ENCODE data around the gene CLN6.
"Not testable (repeated sequence)": the region's sequence is repeated elsewhere in the genome, so short reads cannot be mapped to it uniquely, and the experiment has no call there.

Gene CLN6

GRCh38 chr15:68256675-68257450, 27.3 kb upstream of the CLN6 start:
- DNase-seq (ENCODE audit: low read depth): peak; percentile 53

DNA sequence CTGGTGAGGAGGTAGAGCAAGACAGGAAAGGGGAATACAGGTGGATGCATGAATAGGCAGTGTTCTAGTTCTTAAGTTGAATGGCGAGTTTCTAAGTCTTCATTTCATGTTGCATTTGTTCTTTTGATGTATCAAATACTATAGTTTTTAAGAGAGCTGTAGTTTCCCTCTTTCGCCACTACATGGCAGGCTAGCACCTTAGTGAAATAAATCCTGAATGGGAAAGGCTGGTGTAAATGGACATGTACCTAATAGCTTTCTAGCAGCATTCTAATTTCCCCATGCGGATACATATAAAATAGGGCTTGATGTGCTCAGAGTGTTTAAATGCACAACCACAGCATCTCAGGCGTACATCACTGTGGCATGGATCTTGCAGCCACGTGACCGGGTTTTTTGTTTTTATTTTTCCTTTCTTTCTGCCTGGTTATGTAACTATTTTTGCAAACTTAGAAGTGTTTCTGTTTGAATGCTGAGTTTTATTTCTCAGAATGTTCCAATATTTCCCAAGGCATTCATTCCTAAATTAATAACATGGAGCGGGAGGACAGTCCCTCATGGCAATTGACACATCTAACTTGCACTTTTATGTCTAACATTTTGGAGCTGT, 23.5 kb upstream of the CLN6 start:
- DNase-seq (ENCODE audit: low read depth): no peak

DNA sequence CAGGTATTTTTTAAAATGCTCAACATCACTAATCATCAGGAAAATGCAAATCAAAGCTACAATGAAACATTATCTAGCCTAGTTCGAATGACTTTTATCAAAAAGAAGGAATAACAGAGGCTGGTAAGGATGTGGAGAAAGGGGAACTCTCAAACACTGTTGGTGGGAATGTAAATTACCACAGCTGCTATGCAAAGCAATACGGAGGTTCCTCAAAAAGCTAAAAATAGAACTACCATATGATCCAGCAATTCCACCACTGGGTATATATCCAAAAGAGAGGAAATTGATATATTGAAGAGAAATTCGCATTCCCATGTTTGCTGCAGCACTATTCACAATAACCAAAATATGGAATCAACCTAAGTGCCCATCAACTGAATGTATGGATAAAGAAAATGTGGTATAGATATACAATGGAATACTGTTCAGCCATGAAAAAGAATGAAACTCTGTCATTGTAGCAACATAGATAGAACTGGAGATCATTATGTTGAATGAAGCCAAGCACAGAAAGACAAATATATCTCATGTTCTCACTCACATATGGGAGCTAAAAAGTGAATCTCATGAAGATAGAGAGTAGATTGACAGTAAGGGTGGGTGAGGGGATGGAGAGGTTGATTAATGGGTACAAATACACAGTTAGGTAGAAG, 19.7 kb upstream of the CLN6 start:
- no peak for DNase-seq (ENCODE audit: low read depth)

- DNase-seq (ENCODE audit: low read depth): no peak
Measured at GRCh38 chr15:68244235-68244634, 14.7 kb upstream of the CLN6 start.

GRCh38 chr15:68241088-68241935, 11.8 kb upstream of the CLN6 start:
- no peak for DNase-seq (ENCODE audit: low read depth)

- no peak for DNase-seq (ENCODE audit: low read depth)
Measured at GRCh38 chr15:68239025-68239424, 9.5 kb upstream of the CLN6 start.

DNA sequence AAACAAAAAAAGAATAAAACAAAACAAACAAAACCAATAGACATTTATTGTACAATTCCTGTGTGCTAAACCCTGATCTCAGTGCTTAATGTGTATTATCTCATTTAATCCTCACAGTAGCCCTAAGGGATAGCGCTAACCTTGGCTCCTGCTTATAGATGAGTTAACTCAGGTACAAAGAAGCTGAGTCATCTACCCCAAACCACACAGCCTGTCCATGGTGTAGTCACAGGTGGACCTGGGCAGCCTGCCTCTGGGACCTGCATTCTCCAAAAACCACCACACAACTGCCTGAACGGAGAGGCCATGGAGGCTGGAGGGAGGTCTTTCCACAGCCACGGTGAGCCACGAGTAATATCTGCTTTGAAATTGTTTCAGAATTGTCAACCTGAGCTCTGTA, 5.5 kb upstream of the CLN6 start:
- DNase-seq (ENCODE audit: low read depth): no peak

GRCh38 chr15:68234520-68234919, 5.0 kb upstream of the CLN6 start:
- not testable (repeated sequence) for DNase-seq (ENCODE audit: low read depth)

DNA sequence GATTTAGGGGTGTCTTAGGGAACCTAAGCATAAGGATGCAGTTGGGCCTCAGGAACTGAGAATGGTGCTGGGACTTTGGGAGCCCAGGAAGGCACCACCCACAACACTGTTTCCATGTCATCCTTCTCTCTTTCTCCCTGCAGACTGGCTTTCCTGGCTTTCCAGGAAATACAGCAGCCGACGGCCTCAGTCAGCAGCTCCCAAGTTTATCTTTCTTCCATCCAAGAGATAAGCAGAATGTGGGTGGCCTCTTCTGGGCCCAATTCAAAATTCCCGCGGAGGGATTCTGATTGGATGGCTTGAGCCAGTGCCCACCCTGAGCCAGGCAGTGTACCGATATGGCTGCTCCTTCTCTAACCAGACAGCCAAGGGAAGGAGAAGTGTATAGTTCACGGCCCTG, 4.5 kb upstream of the CLN6 start:
- no peak for DNase-seq (ENCODE audit: low read depth)

DNA sequence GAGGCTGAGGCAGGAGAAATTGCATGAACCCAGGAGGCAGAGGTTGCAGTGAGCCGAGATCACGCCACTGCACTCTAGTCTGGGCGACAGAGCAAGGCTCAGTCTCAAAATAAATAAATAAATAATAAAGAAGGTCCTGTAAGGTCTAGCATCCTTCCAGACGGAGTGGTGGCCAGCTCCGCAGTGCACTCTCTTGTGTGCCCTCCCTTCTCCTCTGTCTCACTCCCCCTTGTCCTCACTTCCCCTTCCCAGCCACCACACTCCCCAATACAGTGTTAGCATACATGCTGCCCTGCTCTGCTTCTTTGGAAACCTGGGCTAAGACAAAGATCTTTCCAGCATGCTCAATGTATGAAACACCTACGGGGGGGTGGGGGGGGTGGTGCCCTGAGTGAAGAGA, 3.4 kb upstream of the CLN6 start:
- no peak for DNase-seq (ENCODE audit: low read depth)

GRCh38 chr15:68232449-68232848, 2.9 kb upstream of the CLN6 start:
- no peak for DNase-seq (ENCODE audit: low read depth)

DNA sequence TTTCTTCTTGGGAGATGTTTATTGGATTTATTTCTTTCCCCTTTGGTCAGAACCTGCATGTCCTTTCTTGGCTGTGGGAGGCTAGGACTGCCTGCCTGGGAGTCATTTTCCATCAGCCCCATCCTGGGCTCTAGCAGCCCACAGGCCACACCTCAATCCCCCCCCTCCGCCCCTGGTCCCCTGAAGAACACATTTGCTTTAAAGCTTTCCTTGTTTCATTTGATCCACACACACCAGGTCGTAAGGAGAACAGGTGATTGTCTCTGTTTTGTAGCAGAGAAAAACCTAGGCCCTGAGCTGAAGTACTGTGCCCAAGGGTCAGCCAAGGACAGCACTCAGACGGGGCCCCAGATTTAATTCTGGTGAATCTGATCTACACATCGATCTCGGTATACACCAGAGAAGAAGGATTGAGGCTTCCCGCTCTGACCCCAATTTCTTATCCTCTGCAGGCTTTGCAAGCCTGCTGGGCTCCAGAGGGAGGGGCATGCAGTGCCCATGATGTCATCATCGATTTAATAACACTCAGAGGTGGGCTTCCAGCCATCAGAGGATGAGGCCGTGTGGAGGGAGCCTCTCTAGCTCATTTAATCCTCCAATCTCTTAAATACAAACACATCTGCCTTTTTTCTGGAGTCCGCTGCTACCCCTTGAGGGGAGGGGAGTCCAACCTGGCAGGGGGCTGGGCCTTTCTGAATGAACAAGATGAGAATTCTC, 1.7 kb upstream of the CLN6 start:
- DNase-seq (ENCODE audit: low read depth): no peak

DNA sequence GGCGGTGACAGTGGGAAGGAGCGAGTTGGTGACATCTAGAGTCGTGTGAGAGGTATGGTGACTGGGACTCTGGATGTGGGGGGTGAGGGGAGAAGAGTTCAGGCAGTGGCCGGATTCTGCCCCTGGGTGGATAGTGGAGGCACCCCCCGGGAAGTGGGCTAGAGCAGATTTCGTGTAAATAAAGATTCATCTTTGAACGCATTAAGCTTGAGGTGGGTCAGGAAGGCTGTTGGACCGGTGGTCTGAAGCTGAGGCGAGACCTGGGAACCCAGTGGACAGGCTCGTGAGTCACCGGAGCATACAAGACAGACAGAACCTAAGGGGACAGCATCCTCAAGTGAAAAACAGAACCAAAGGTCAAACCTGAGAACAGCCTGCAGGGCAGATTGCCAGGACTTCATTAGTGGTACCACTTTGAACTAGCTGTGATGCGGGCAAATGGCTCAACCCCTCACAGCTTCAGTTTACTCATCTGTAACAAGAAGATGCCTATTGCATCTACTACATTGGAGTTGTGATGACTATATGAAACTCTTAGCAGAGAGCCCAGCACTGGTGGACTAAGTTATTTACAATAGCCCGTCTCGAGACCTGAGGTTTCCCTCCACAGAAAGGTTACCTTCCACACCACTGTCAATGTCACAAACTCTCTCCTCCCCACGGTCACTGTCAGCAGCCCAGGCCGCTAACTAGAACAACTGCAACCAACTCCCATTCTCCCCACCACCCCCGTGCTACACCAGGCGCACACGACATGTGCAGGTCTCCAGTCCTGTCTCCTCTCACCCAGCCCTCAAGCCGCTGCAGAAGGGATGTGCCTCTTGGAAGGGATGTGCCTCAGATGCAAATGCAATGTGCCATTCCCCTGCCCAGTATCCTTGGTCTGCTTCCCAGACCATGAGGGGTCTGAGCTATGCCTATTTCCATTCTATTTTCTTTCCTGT, 901 bp upstream of the CLN6 start:
- no peak for DNase-seq (ENCODE audit: low read depth)

DNA sequence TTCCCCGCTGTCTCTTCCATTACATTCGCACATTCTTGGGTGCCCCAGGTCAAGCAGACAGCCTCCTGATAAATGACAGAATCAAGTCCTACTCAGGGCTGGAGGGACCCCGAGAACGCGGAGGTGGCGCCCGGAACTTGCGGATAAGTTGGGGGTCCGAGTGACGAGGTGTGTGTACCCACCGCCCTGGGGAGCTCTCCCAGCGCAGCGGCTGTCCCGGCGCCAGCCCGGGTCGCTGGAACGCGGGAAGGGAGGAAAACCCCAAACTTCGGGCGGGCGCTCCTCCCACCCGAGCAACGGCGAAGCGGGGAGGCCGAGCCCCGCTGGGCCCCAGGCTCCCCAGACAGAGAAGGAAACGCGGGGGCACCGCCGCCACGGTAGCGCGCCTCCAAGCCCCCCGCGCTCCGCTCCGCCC, 550 bp downstream of the CLN6 start:
- no peak for DNase-seq (ENCODE audit: low read depth)

- no peak for DNase-seq (ENCODE audit: low read depth)
Measured at GRCh38 chr15:68228143-68228970, 1.2 kb downstream of the CLN6 start.

GRCh38 chr15:68227643-68228142, 1.8 kb downstream of the CLN6 start:
- DNase-seq (ENCODE audit: low read depth): no peak

GRCh38 chr15:68225442-68225841, 4.1 kb downstream of the CLN6 start:
- not testable (repeated sequence) for DNase-seq (ENCODE audit: low read depth)

- DNase-seq (ENCODE audit: low read depth): no peak
Measured at GRCh38 chr15:68224546-68225250, 4.8 kb downstream of the CLN6 start.

GRCh38 chr15:68224108-68224507, 5.4 kb downstream of the CLN6 start:
- DNase-seq (ENCODE audit: low read depth): no peak

Measured in stimulated activated CD8-positive, alpha-beta memory T cell treated with anti-CD3 and anti-CD28 coated beads, Interleukin-12 subunit alpha, Interleukin-12 subunit beta, amount 100 ng/mL, for 4 hours (primary cell).